Stimulated activated CD4-positive, alpha-beta T cell treated with anti-CD3 and anti-CD28 coated beads, Interleukin-12 subunit alpha, Interleukin-12 subunit beta, amount 100 ng/mL, for 48 hours (primary cell): ENCODE measurements around the gene AP3S2.
"Not testable (repeated sequence)": the region's sequence is repeated elsewhere in the genome, so short reads cannot be mapped to it uniquely, and the experiment has no call there.

ENCODE experiments used
- DNase-seq, 3 donors: peaks; one replicate each; pipeline ENCODE4 v3.0.0-alpha.2; 2020; ENCODE audit warnings: low read depth in 2 of 3, low spot score in 1 of 3

The AP3S2 gene

DNA sequence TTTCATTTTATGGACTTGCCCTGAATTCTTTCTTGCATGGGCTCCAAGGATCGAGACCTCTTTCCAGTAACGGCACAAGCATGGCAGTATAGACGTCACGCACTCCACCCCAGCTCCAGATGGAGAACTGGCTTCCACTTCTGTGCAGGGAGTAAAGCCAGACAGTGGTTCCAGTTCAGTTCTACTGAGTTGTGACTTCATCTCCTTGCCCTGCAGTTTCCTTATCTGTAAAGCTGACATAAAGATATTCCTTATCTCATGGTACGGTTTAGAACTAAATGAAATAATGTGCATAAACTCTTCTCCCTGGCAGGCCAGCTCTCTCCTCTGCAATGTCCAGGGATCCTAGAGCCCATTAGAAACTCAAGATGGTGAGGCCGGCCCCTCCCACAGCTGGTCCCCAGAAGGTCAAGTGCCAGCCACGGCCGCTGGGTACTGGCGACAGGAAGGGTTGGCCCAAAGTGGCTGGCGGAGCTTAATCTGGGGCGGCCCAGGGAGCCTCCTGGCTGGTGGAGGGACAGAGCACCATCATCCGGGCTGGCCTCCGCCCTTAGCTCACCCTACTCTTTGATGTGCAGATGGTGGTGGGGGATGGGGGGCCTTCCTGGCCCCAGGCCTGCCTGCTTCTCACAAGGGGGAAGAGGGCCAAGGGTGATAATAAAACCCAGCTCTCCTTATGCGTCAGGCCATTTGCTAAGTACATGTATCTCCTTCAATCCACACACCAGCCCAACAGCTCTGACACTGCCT, 110.5 kb downstream of the AP3S2 start:
- no peak for DNase-seq

DNA sequence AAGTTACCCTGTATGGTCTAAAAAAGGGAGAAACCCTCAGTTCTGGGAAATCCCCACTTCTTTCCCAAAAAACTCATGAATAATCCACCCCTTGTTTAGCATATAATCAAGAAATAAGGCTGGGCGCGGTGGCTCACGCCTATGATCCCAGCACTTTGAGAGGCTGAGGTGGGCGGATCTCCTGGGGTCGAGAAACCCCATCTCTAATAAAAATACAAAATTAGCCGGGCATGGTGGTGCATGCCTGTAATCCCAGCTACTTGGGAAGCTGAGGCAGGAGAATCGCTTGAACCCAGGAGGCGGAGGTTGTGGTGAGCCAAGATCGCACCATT, 111.2 kb downstream of the AP3S2 start:
- not testable (repeated sequence) for DNase-seq

DNA sequence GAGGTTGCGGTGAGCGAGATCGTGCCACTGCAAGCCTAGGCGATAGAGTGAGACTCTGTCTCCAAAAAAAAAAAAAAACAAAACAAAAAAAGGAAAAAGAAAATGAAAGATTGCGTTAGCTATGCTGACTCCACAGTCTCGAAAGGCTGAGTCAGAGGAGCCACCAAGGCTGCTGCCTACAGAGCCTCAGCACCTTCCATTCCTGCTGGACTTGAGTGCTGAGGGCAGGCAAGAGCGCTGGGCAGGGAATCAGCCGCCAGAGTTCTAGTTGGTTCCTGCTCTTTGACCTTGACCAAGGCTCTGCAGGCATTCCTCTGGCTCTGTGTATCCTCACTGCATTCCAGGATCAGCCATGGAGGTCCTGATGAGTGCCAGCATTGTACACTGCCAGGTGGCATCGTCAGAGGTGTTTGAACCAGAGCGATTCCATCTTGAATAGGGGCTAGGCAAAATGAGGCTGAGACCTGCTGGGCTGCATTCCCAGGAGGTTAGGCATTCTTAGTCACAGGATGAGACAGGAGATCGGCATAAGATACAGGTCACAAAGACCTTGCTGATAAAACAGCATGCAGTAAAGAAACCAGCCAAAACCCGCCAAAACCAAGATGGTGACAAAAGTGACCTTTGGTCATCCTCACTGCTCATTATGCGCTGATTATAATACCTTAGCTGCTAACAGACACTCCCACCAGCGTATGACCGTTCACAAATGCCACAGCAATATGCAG, 111.7 kb downstream of the AP3S2 start:
- no peak for DNase-seq

DNA sequence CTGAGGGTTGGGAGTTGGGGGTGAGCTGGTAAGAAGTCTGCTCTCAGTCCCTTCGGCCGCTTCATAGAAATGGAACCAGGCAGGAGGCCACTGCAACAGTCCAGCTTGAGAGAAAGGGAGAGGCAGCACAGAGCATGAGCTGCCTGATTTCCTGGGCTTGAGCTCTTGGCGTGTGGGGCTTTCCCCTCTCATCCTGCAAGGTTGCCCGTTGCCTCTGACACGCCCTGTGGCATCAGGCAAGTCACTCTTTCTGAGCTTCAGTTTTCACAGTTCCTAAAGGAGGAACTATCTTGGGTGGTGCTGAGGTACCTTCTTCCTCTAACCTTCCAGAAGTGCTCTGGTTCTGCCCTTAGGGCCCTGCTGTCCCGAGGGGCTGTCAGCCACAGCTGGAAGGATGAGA, 112.7 kb downstream of the AP3S2 start:
- peak in 2 of 3 donors; percentile 10 to 19 for DNase-seq

DNA sequence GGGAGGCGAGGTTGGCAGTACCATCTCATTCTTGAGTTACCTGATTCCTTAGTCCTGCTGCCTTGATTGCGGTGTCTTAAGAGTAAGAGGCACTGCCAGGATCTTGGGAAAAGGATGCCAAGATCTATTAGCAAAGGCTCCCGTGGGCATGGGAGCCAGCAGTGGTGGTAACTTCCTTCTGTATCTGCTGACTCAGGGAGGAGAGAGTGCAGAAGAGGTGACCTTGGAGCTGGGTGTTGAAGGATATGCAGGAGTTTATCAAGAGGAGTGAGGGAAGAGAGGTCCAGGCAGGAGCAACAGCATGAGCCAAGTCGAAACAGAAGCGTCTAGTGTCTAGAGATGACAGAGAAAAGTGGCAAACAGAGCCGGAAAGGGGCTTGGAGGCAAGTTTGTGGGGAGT, 113.2 kb downstream of the AP3S2 start:
- no peak for DNase-seq
